HFFc6 (cell line): ENCODE data around the gene TRAPPC3L. TPM values are rescaled to one million over a fixed set of nuclear protein-coding genes. Genes with fewer than 3 reads are reported as not detected.

ENCODE experiments used
- DNase-seq: peaks from one replicate; pipeline ENCODE4 v3.0.0-alpha.2; 2018
- H3K27ac Mint-ChIP-seq: 2 replicates; pipeline ENCODE4 v1.8.0; 2020; ENCODE audit warnings: mild to moderate bottlenecking, mixed read lengths
- H3K27me3 Mint-ChIP-seq: 2 replicates; pipeline ENCODE4 v1.8.0; 2021; ENCODE audit warnings: mild to moderate bottlenecking, moderate library complexity, mixed read lengths; ENCODE audit not compliant: insufficient read depth
- H3K36me3 Mint-ChIP-seq: 2 replicates; pipeline ENCODE4 v1.8.0; 2021; ENCODE audit warnings: low read depth, mixed read lengths
- H3K4me1 Mint-ChIP-seq: 2 replicates; pipeline ENCODE4 v1.8.0; 2020; ENCODE audit warnings: low read depth, mixed read lengths
- H3K4me3 Mint-ChIP-seq: 2 replicates; pipeline ENCODE4 v1.8.0; 2020; ENCODE audit warnings: mild to moderate bottlenecking, moderate library complexity, mixed read lengths
- H3K9me3 Mint-ChIP-seq: 2 replicates; pipeline ENCODE4 v1.8.0; 2020; ENCODE audit warnings: mild to moderate bottlenecking, mixed read lengths
- CTCF ChIP-seq: fragments of 200-600 bp; sonication (generic); IDR thresholded peaks from 2 replicates; pipeline ENCODE4 v1.5.0; 2021; ENCODE audit warnings: antibody characterized with exemption, mild to moderate bottlenecking
- total RNA-seq, 6 experiments: library from RNA; stranded (reverse); fragmentation: NEBNext Ultra II Directional; extraction: Animal tissue kit (Norgen Biotek cat#: 25700); gene quantifications; 2 replicates in 1 of 6; 3 replicates in 5 of 6; pipeline ENCODE4 v1.2.3, GENCODE V29; 2021

The TRAPPC3L gene
- total RNA-seq, 6 experiments from 2014 or later: 0.15 to 0.45 (median 0.32) TPM

- no peaks in the 10 kb centered on the region for H3K9me3 Mint-ChIP-seq
- peak overlapping the region; percentile 92; the same call in 1 of the 2 replicates for H3K4me3 Mint-ChIP-seq
- peaks cover 16% of the 10 kb centered on the region; the same call in 1 of the 2 replicates for H3K36me3 Mint-ChIP-seq
- peaks cover 47% of the 10 kb centered on the region for H3K4me1 Mint-ChIP-seq
- no peaks in the 10 kb centered on the region; the same call in 1 of the 2 replicates for H3K27me3 Mint-ChIP-seq
- DNase-seq: no peak
- no peak overlapping the region for H3K27ac Mint-ChIP-seq
- TF ChIP-seq CTCF: no peak
Measured at GRCh38 chr6:116514111-116514510, 31.4 kb downstream of the TRAPPC3L start.

DNA sequence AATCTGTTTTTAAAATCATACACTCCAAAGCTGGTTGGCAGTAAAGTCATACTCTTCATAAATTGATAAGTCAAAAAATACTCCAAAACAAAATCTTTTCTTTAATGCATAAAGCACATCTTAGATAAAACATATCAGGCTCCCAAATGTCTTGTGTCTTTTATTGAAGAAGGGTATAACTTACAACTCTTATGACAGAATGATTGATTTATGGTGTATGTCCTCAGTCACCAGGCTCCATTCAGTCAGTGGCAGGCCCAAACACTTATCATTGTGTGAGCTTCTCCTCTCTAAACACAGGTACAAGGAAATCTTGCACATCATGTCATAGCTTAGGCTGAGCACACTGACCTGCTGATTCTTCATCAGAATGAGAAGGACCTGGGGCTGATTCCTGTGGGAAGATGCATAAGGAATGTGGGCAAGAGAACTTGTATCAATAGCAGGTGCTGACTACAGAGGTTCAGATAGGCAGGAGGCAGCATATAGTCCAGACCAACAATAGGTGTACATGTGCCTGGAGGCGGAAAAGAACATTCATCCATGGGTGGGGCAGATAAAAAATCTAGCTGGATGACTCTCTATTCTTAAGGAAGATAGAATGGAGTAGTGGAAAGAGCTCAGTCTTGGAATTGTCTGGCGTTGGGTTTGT is 32.1 kb downstream of the TRAPPC3L start:
- Mint-ChIP-seq H3K27ac (no peak overlapping the region), H3K4me1 (peaks cover 47% of the 10 kb centered on the region), H3K9me3 (no peaks in the 10 kb centered on the region), H3K27me3 (no peaks in the 10 kb centered on the region; the same call in 1 of the 2 replicates), H3K4me3 (peak overlapping the region; percentile 92), H3K36me3 (peaks cover 23% of the 10 kb centered on the region; the same call in 1 of the 2 replicates)
- no peak for TF ChIP-seq CTCF
- no peak for DNase-seq

DNA sequence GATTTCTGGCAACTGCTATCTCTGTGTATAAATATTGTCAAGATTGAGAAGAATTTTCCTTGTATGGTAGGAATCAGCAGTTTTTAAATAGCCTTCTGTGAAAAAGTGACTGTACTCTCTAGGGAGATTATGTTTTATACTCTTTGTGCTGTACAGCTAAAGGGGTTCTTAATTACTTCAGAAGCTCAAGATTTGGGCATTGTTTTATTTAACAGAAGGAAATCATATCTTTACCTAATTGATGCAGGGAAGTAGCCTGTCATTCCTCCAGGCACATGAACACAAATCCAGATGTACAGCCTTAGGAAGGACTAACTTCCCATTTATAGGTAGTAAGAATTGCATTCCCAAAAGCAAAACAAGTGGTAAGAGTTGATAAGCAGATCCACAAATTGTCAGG is 32.8 kb downstream of the TRAPPC3L start:
- H3K4me3 Mint-ChIP-seq: peak overlapping the region; percentile 92
- peaks cover 48% of the 10 kb centered on the region for H3K4me1 Mint-ChIP-seq
- no peaks in the 10 kb centered on the region for H3K9me3 Mint-ChIP-seq
- DNase-seq: no peak
- peaks cover 19% of the 10 kb centered on the region; the same call in 1 of the 2 replicates for H3K36me3 Mint-ChIP-seq
- no peak for TF ChIP-seq CTCF
- no peaks in the 10 kb centered on the region; the same call in 1 of the 2 replicates for H3K27me3 Mint-ChIP-seq
- H3K27ac Mint-ChIP-seq: peak overlapping the region; percentile 96

DNA sequence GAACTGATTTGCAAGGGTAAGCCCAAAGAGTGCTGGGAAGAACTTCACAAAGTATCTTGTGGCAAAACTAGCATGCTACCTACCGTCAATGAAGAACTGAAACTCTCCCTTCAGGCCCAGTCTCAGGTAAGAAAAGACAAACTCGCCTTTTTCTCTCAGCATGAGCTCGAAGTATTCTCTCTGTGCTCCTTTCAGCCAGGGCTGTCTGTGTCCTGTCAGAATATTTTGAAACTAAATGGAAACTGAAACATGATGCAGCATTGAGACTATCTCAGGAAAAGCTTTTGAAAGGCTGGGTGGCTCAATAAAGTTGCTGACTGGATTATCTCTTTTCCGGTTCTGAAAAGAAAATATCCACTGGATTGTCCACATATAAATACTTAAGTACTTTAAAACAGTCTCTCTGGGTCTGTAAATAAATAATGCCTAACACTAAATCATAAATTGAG is 33.3 kb downstream of the TRAPPC3L start:
- H3K4me3 Mint-ChIP-seq: peak overlapping the region; percentile 92
- H3K27me3 Mint-ChIP-seq: no peaks in the 10 kb centered on the region; the same call in 1 of the 2 replicates
- no peaks in the 10 kb centered on the region for H3K9me3 Mint-ChIP-seq
- H3K27ac Mint-ChIP-seq: peak overlapping the region; percentile 96
- no peak for TF ChIP-seq CTCF
- H3K4me1 Mint-ChIP-seq: peaks cover 54% of the 10 kb centered on the region
- H3K36me3 Mint-ChIP-seq: peaks cover 19% of the 10 kb centered on the region; the same call in 1 of the 2 replicates
- no peak for DNase-seq

DNA sequence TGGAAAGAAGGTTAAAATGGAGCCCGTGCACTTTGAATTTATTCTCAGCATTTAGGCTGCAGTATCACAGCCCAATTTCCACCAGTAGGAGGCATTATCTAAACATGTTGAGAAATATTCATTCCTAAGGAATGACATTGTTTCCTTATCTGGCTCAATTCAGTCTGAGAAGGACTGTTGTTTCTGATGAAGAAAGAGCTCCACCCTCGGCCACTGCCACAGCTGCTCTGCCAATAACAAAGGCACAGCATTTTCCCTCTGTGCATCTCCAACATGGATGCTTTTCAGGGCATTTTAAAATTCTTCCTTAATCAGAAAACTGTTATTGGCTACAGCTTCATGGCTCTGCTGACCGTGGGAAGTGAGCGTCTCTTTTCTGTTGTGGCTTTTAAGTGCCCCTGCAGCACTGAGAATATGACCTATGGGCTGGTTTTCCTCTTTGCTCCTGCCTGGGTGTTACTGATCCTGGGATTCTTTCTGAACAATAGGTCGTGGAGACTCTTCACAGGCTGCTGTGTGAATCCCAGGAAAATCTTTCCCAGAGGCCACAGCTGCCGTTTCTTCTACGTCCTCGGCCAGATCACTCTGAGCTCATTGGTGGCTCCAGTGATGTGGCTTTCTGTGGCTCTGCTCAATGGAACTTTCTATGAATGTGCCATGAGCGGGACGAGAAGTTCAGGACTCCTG is 33.9 kb downstream of the TRAPPC3L start, which contains the start of gene CALHM5:
Gene CALHM5 (plus strand): TSS at position 216 of the 687 bp plus-strand sequence. CDS start 58 bp downstream, at position 274.
- no peaks in the 10 kb centered on the region; the same call in 1 of the 2 replicates for H3K27me3 Mint-ChIP-seq
- H3K4me3 Mint-ChIP-seq: peak within 1 kb of the TSS; percentile 92
- H3K4me1 Mint-ChIP-seq: peaks cover 57% of the 10 kb centered on the region
- peak; percentile 89 for TF ChIP-seq CTCF
- H3K36me3 Mint-ChIP-seq: peaks cover 19% of the 10 kb centered on the region; the same call in 1 of the 2 replicates
- H3K9me3 Mint-ChIP-seq: no peaks in the 10 kb centered on the region
- peak within 1 kb of the TSS; percentile 96 for H3K27ac Mint-ChIP-seq
- peak; percentile 91 for DNase-seq
